Measurements from ENCODE around the gene DTX3.
A peak's percentile ranks its signal among the peaks of the same experiment; 100 is the strongest.
"Not testable (repeated sequence)": the region's sequence is repeated elsewhere in the genome, so short reads cannot be mapped to it uniquely, and the experiment has no call there.

DTX3 gene, protein sequence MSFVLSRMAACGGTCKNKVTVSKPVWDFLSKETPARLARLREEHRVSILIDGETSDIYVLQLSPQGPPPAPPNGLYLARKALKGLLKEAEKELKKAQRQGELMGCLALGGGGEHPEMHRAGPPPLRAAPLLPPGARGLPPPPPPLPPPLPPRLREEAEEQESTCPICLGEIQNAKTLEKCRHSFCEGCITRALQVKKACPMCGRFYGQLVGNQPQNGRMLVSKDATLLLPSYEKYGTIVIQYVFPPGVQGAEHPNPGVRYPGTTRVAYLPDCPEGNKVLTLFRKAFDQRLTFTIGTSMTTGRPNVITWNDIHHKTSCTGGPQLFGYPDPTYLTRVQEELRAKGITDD

DNA sequence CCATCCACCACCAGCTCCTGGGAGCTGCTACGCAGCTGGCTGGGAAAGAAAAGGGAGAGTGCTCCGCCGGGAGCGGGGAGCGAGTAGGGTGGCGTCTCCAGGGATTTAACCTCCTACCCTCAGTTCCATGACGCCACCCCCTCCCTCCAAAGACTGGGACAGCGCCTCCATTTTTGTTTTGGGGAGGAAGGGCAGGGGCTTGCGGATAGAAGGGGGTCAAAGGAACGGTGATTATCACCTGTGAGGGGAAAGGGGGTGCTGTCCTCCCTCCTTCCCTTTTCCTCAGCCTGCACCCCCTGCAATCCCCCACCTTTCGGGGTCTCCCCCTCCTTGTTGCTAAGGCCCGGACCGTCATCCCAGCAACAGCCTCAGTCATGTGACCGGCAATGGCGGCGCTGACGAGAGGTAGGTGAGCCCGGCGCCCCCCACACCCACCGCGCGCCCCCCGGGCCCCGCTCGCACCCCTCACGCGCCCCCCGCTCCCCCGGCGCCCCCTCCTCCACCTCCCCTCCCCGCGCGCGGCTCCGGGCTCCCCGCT, at the start of gene DTX3:
TSS of gene DTX3 (plus strand) at position 371 of the 538 bp plus-strand sequence. CDS start 1,694 bp downstream, outside the sequence.
- no peak for DNase-seq (ENCODE audit: low read depth)

DNA sequence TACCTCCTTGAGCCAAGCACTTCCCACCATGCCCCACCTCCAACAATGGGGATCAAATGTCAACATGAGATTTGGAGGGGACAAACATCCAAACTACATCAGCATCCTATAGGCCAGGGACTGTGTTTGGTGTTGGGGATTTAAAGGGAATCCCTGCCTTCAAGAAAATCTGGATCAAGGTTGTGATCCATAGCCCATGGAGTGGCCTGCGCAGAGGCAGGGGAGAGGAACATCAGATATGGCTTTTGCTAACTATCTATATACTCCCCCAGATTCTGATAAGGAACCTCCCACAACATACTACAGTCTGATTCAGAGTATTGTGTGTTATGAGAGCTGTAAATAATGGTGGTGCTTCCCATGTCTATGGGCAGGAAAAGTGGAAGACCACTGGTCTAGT, 49.7 kb upstream of the DTX3 start:
- DNase-seq (ENCODE audit: low read depth), result no peak

- DNase-seq (ENCODE audit: low read depth), result no peak
Observed at GRCh38 chr12:57558864-57559263, 45.8 kb upstream of the DTX3 start.

DNA sequence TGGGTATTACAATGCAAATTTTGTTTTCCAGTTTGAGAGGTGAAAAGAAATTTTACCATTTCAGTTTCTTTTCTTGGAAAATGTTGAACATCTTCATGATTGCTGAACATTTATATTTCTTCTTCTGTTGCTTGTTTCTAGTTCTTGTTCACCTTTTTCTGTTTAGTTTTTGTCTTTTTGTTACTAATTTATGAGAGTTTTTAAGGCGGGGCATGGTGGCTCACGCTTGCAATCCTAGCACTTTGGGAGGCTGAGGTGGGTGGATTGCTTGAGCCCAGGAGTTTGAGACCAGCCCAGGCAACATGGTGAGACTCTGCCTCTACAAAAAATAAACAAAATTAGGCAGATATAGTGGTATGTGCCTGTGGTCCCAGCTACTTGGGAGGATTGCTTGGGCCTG, 44.1 kb upstream of the DTX3 start:
- no peak for DNase-seq (ENCODE audit: low read depth)

GRCh38 chr12:57561117-57561516, 43.5 kb upstream of the DTX3 start:
- DNase-seq (ENCODE audit: low read depth), result peak; percentile 56

DNA sequence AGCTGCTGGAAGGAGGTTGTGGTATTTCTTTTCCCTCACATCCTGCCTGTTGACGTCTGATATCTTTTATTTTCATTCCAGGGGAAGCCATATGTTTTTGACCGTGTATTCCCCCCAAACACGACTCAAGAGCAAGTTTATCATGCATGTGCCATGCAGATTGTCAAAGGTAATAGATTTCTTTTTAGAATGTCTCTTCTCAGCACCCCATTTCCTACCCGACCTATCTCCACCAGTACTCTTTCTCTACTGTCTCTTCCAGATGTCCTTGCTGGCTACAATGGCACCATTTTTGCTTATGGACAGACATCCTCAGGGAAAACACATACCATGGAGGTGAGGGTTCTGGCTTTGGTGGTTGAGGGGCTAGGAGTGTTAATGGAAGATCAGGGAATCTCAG, 41.3 kb upstream of the DTX3 start:
- no peak for DNase-seq (ENCODE audit: low read depth)

GRCh38 chr12:57564178-57564740, 40.4 kb upstream of the DTX3 start:
- DNase-seq (ENCODE audit: low read depth), result no peak

- DNase-seq (ENCODE audit: low read depth), result no peak
Observed at GRCh38 chr12:57568838-57569237, 35.8 kb upstream of the DTX3 start.

DNA sequence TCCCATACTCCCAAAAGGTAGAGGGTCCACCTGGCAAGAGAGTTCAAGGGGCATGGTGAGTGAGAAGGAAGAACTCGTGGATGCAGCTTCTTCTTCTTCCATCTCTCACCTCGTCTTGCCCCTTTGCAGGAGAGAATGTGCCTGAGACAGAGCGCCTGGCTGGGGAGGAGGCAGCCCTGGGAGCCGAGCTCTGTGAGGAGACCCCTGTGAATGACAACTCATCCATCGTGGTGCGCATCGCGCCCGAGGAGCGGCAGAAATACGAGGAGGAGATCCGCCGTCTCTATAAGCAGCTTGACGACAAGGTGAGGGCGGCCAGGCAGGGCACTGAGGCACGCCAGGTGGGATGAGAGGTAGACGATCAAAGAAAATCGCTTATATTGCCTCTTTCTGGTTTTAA, 34.8 kb upstream of the DTX3 start:
- no peak for DNase-seq (ENCODE audit: low read depth)

GRCh38 chr12:57570438-57570837, 34.2 kb upstream of the DTX3 start:
- DNase-seq (ENCODE audit: low read depth), result not testable (repeated sequence)

GRCh38 chr12:57571926-57572762, 32.5 kb upstream of the DTX3 start:
- no peak for DNase-seq (ENCODE audit: low read depth)

GRCh38 chr12:57574795-57575194, 29.8 kb upstream of the DTX3 start:
- DNase-seq (ENCODE audit: low read depth), result no peak

- DNase-seq (ENCODE audit: low read depth), result no peak
Observed at GRCh38 chr12:57575771-57576612, 28.6 kb upstream of the DTX3 start.

- no peak for DNase-seq (ENCODE audit: low read depth)
Observed at GRCh38 chr12:57576613-57577160, 27.9 kb upstream of the DTX3 start.

DNA sequence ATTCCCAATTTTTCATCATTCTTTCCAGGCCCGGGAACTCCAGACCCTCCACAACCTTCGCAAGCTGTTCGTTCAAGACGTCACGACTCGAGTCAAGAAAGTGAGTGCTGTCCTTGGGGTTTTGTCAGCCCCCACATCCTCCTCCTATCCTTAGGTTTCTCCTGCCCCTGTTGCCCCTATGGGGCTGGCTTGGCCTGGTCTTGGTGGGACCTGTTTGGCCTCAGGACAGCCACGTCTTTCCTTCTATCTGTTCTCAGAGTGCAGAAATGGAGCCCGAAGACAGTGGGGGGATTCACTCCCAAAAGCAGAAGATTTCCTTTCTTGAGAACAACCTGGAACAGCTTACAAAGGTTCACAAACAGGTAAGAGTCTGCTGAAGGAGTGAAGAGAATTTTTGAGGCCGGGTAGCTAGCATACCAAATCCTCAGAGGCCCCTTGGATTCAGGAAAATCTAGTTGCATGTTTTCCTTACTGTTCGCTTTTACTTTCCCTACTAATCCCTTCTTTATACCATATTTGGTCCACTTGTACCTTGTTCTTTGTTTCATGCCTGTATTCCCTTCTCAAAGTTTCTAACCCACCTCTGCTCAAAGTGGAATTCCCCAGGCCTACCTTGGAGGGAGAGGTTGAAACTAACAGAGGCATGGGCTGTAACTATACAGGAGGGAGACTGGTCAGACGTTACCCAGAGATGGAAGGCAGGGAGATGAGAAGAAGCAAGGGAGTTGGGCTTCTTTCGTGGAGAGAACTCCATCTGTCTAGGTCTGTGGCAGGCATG, 26.5 kb upstream of the DTX3 start:
- no peak for DNase-seq (ENCODE audit: low read depth)

- DNase-seq (ENCODE audit: low read depth), result no peak
Observed at GRCh38 chr12:57579011-57579410, 25.6 kb upstream of the DTX3 start.

DNA sequence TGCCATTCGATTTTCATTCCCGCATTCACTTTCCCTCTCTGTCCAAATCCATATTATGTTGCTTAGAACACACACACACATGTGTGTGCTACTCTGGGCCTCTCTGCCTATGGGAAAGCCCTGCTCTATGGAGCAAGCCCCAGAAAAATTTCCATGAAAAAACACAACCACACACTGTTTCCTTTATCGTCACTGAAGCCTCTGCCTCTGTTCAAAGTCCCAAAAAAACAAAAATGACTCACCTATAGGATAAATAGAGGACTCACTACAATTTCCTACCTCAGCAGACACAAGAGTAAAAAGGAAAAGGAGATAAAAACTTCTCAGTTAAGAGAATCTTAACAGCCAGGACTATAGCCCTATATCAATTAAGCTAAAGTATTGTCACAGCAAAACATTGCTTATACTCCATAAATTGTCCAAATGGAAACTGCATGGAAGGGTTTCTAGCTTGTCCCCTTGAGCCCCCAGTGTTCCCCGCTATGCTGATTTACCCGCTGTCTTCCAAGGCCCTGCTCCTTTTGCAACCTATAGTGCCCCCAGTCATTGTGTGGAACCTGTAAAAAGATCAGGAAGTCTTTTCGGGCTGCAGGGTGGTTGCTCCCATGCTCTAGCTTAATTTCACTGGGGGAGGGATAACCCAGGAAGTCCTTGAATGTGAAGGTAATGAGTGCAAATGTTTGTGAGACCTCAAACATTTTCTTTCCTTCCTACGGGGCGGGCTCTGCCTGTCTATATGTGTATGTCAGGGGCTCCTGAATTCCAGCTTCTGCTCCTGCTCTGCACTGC, 24.8 kb upstream of the DTX3 start:
- no peak for DNase-seq (ENCODE audit: low read depth)

DNA sequence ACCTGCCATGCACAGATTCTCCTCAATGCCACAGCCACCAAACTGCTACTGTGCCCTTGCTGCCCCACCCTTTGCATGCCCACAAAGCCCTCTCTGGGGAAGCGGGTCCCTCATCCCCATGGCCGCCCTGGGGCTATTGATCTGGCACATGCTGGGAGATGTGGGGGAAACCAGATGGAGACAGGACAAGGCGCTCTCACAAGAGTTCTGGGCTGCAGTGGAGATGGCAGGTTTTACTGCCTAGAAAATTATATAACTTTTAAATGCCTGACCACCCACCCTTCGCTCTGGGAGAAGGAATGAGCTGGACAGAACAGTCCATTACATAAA, 24.2 kb upstream of the DTX3 start:
- no peak for DNase-seq (ENCODE audit: low read depth)

DNA sequence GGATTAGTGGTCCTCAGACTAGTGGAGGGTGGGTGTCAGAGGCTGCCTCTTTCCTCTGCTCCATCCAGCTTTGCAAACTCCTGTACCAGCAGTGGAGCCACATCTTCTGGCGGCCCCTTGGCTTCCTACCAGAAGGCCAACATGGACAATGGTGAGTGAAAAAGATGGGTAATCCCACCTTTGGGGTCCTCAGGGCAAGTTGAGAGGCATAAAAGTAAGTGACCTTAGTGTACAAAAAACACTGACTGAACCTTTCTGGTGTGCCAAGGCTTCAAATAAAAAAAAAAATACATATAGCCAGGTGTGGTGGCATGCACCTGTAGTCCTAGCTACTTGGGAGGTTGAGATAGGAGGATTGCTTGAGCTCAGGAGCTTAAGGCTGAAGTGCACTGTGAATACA, 22.8 kb upstream of the DTX3 start:
- DNase-seq (ENCODE audit: low read depth), result no peak

GRCh38 chr12:57582440-57582839, 22.2 kb upstream of the DTX3 start:
- DNase-seq (ENCODE audit: low read depth), result no peak

All from iris pigment epithelial cell (primary cell).